ENCODE results near the gene TUBGCP2.

- no peak for TF ChIP-seq CTCF (IDR thresholded peaks at IDR 0.05)
- TF ChIP-seq TCF7L2 (IDR thresholded peaks at IDR 0.05; ENCODE audit: low read depth, low read length): no peak
- TF ChIP-seq REST (IDR thresholded peaks at IDR 0.05; ENCODE audit: insufficient read depth in 1 of 2, low read depth in 2 of 2, low read length in 1 of 2): no peak
These were observed 44.2 kb downstream of the TUBGCP2 start for GRCh38 chr10:133264461-133264860.
